Measurements from ENCODE around the gene PPARA. TPM values are rescaled to one million over a fixed set of nuclear protein-coding genes. Genes with fewer than 3 reads are reported as not detected.
"Not testable (repeated sequence)": the region's sequence is repeated elsewhere in the genome, so short reads cannot be mapped to it uniquely, and the experiment has no call there.

The PPARA gene
- total RNA-seq, 1 experiment from 2014 or later, result 14.5 TPM

DNA sequence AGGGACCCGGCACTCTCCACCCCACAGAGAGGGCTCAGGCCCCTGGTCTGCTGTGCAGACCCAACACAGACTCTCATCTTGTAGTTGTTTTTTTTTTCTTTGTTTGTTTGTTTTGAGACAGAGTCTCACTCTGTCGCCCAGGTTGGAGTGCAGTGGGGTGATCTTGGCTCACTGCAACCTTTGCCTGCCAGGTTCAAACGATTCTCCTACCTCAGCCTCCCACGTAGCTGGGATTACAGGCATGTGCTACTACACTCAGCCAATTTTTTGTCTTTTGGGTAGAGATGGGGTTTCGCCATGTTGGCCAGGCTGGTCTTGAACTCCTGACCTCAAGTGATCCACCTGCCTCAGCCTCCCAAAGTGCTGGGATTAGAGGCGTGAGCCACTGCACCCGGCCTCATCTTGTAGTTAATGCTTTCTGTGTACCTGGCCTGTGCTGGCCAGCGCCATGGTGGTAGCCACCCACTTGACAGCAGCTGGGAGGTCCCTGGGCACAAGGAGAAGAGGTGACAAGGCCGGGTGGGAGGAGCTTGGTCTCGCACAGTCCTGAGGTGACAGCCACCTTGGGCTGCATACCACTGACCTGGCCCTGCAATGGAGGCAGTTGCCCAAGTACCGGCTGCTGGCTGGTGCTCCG is 18.0 kb upstream of the PPARA start:
- H3K4me1 ChIP-seq (ENCODE audit: control insufficient read depth in 1 of 2, insufficient read depth in 2 of 2, low read length in 2 of 2); POLR2A ChIA-PET; intact Hi-C loops (cut with micrococcal nuclease); BruUV-seq (replicated peaks); H3K36me3 ChIP-seq (ENCODE audit: control insufficient read depth in 1 of 2, insufficient read depth in 2 of 2, low read length in 2 of 2); DNase-seq (ENCODE audit: low read depth, low spot score); ATAC-seq; H3K9me2 ChIP-seq (ENCODE audit: insufficient read depth); H3K27me3 ChIP-seq (ENCODE audit: insufficient read depth, low read length); H3K9ac ChIP-seq (ENCODE audit: low read length); H4K20me1 ChIP-seq (ENCODE audit: insufficient read depth); H2AFZ ChIP-seq (ENCODE audit: low read depth, low read length, poor library complexity, severe bottlenecking); CTCF ChIA-PET; RAD21 ChIA-PET (ENCODE audit: low non-redundant PET in 1 of 2, low total read pairs in 2 of 2, uncharacterized antibody in 2 of 2, unreplicated experiment in 2 of 2); H3K9me3 ChIP-seq (ENCODE audit: control insufficient read depth in 1 of 2, insufficient read depth in 1 of 2, low read depth in 1 of 2, low read length in 2 of 2); H3K4me2 ChIP-seq (ENCODE audit: low read length); H3K79me2 ChIP-seq (ENCODE audit: insufficient read depth, low read length); H3K27ac ChIP-seq (ENCODE audit: low read depth, low read length); H3K4me3 ChIP-seq (replicated peaks in 1 of 2; ENCODE audit: low read depth in 1 of 2, low read length in 2 of 2): not testable (repeated sequence)

DNA sequence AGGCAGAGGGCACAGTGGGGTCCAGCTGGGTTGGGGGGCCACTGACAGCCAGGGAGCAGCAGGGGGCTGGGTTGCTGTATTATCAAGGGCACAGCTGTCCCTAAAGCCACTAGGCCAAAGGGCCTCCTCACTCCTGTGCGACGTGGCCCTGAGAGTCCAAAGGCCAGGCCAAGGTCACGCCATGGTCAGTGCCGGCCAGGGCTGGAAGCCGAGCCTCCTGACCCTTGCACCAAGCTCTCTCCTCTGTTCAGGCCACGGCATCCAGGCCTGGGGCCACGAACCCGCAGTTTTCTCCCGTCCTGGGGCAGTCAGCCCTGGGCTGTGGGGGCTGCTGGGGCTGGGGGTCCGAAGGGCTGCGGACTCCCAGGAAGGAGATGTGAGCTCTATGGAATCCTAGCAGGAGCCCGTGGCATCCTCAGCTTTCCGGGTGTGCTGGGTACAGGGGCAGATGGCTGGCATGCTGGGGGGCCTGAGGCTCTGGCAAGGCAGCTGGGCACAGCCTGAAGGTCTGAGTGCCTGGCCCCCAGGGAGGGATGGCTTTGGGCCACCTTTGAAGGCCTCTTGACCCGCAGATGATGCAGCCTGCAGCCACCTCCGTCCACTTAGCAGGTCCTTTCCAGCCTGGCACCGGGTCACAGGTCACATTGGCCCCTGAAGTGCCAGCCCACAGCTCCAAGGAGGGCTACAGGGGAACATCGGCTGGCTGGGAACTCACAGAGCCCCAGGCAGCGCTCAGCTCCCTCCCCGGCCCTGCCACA is 17.3 kb upstream of the PPARA start:
- ChIA-PET CTCF (no interaction called here), POLR2A (no interaction called here), RAD21 (ENCODE audit: low non-redundant PET in 1 of 2, low total read pairs in 2 of 2, uncharacterized antibody in 2 of 2, unreplicated experiment in 2 of 2) (no interaction called here)
- no peaks in the 10 kb centered on the region for H3K4me1 ChIP-seq (ENCODE audit: control insufficient read depth in 1 of 2, insufficient read depth in 2 of 2, low read length in 2 of 2)
- H2AFZ ChIP-seq (ENCODE audit: low read depth, low read length, poor library complexity, severe bottlenecking), result no peak overlapping the region
- H3K79me2 ChIP-seq (ENCODE audit: insufficient read depth, low read length), result no peaks in the 10 kb centered on the region
- no TSS peak for BruUV-seq (replicated peaks)
- ATAC-seq, result no peak
- H3K36me3 ChIP-seq (ENCODE audit: control insufficient read depth in 1 of 2, insufficient read depth in 2 of 2, low read length in 2 of 2), result no peaks in the 10 kb centered on the region
- H3K4me2 ChIP-seq (ENCODE audit: low read length), result no peak overlapping the region
- H3K4me3 ChIP-seq (replicated peaks in 1 of 2; ENCODE audit: low read depth in 1 of 2, low read length in 2 of 2), result no peak overlapping the region
- no peaks in the 10 kb centered on the region for H3K27me3 ChIP-seq (ENCODE audit: insufficient read depth, low read length)
- H4K20me1 ChIP-seq (ENCODE audit: insufficient read depth), result no peaks in the 10 kb centered on the region
- H3K9me3 ChIP-seq (ENCODE audit: control insufficient read depth in 1 of 2, insufficient read depth in 1 of 2, low read depth in 1 of 2, low read length in 2 of 2), result no peaks in the 10 kb centered on the region
- no peak for DNase-seq (ENCODE audit: low read depth, low spot score)
- no peak overlapping the region for H3K9ac ChIP-seq (ENCODE audit: low read length)
- H3K27ac ChIP-seq (ENCODE audit: low read depth, low read length), result no peak overlapping the region
- intact Hi-C loops (cut with micrococcal nuclease), result no loop called here
- no peaks in the 10 kb centered on the region for H3K9me2 ChIP-seq (ENCODE audit: insufficient read depth)
- TF ChIP-seq, protein P1, sequence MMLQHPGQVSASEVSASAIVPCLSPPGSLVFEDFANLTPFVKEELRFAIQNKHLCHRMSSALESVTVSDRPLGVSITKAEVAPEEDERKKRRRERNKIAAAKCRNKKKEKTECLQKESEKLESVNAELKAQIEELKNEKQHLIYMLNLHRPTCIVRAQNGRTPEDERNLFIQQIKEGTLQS (IDR thresholded peaks at IDR 0.05), result no peak
- TF ChIP-seq ELF1 (IDR thresholded peaks at IDR 0.05; ENCODE audit: borderline replicate concordance, low read depth), result no peak
- TF ChIP-seq POLR2AphosphoS5 (IDR thresholded peaks at IDR 0.05; ENCODE audit: low read depth, low read length), result no peak
- no peak for TF ChIP-seq YY1 (IDR thresholded peaks at IDR 0.05; ENCODE audit: extremely low read depth, insufficient replicate concordance, low read depth, low read length)
- no peak for TF ChIP-seq EZH2 (IDR thresholded peaks at IDR 0.05)
- TF ChIP-seq JUND (IDR thresholded peaks at IDR 0.05), result no peak
- TF ChIP-seq SRF (IDR thresholded peaks at IDR 0.05; ENCODE audit: low read depth), result no peak
- TF ChIP-seq SIN3A (IDR thresholded peaks at IDR 0.05; ENCODE audit: low read depth), result no peak
- TF ChIP-seq, protein P2, sequence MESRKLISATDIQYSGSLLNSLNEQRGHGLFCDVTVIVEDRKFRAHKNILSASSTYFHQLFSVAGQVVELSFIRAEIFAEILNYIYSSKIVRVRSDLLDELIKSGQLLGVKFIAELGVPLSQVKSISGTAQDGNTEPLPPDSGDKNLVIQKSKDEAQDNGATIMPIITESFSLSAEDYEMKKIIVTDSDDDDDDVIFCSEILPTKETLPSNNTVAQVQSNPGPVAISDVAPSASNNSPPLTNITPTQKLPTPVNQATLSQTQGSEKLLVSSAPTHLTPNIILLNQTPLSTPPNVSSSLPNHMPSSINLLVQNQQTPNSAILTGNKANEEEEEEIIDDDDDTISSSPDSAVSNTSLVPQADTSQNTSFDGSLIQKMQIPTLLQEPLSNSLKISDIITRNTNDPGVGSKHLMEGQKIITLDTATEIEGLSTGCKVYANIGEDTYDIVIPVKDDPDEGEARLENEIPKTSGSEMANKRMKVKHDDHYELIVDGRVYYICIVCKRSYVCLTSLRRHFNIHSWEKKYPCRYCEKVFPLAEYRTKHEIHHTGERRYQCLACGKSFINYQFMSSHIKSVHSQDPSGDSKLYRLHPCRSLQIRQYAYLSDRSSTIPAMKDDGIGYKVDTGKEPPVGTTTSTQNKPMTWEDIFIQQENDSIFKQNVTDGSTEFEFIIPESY (IDR thresholded peaks at IDR 0.05; ENCODE audit: extremely low read depth, insufficient replicate concordance, low read length), result no peak
- no peak for TF ChIP-seq EGR1 (IDR thresholded peaks at IDR 0.05; ENCODE audit: low read depth)
- TF ChIP-seq TCF7L2 (IDR thresholded peaks at IDR 0.05; ENCODE audit: borderline replicate concordance, extremely low read depth, insufficient read depth, insufficient read length), result no peak
- no peak for TF ChIP-seq REST (IDR thresholded peaks at IDR 0.05; ENCODE audit: low read depth)
- TF ChIP-seq POLR2A (IDR thresholded peaks at IDR 0.05; ENCODE audit: borderline replicate concordance, extremely low read depth, insufficient read depth, insufficient read length), result no peak
- TF ChIP-seq, protein P3, sequence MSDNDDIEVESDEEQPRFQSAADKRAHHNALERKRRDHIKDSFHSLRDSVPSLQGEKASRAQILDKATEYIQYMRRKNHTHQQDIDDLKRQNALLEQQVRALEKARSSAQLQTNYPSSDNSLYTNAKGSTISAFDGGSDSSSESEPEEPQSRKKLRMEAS (IDR thresholded peaks at IDR 0.05), result no peak
